PC-9 (cell line): ENCODE data around the gene TRIM44.

ENCODE experiments used
- CTCF ChIP-seq: fragments of 200-600 bp; sonication (generic); conservative IDR thresholded peaks from 2 replicates; pipeline ENCODE4 v1.6.1; 2017; ENCODE audit warnings: mixed run types, antibody characterized with exemption, mild to moderate bottlenecking, moderate library complexity
- EZH2 ChIP-seq: fragments of 200-600 bp; sonication (generic); IDR thresholded peaks from 2 replicates; pipeline ENCODE4 v1.8.0; 2017; ENCODE audit warnings: antibody characterized with exemption, low read depth

GRCh38 chr11:35619855-35620640, 42.5 kb upstream of the TRIM44 start:
- TF ChIP-seq CTCF (no peak), EZH2 (no peak)
